ENCODE data around the gene PRKN. TPM values are rescaled to one million over a fixed set of nuclear protein-coding genes. Genes with fewer than 3 reads are reported as not detected.
A peak's percentile ranks its signal among the peaks of the same experiment; 100 is the strongest.

Gene PRKN
- polyA plus RNA-seq, 1 donor from 2014 or later, result 1.2 TPM

DNA sequence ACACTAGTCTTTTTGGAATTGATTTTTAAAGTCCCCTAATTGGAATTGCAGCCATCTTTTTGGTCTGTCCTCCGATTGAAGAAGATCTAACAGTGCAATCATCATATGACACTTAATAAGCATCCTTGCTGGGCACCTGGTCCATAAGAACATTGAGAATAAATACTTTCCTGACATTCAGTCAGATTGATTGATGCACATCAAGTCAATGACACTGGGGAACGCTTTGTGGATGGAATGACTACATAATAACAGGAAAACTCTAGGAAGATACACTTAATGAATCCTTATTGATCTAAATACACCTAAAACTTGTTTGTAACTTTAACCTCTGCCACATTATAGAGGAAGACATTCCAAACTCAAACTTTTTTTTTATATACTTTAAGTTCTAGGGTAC is 255.7 kb downstream of the PRKN start:
- H3K9ac ChIP-seq (ENCODE audit: low read length), result no peak overlapping the region
- no peak overlapping the region for H2AFZ ChIP-seq (ENCODE audit: low read depth, low read length)
- TF ChIP-seq EP300 (conservative IDR thresholded peaks at IDR 0.05; ENCODE audit: poor library complexity, severe bottlenecking) (peak; percentile 82), RAD21 (conservative IDR thresholded peaks at IDR 0.05) (no peak), SMC3 (conservative IDR thresholded peaks at IDR 0.05; ENCODE audit: poor library complexity) (no peak), TAF1 (IDR thresholded peaks at IDR 0.05; ENCODE audit: low read depth) (no peak), MXI1 (conservative IDR thresholded peaks at IDR 0.05; ENCODE audit: poor library complexity, severe bottlenecking) (no peak), EZH2 (IDR thresholded peaks at IDR 0.05; ENCODE audit: borderline replicate concordance, insufficient read depth, low read length, poor library complexity, severe bottlenecking) (no peak), POLR2AphosphoS5 (IDR thresholded peaks at IDR 0.05) (peak; percentile 52)
- TF ChIP-seq, protein P1, sequence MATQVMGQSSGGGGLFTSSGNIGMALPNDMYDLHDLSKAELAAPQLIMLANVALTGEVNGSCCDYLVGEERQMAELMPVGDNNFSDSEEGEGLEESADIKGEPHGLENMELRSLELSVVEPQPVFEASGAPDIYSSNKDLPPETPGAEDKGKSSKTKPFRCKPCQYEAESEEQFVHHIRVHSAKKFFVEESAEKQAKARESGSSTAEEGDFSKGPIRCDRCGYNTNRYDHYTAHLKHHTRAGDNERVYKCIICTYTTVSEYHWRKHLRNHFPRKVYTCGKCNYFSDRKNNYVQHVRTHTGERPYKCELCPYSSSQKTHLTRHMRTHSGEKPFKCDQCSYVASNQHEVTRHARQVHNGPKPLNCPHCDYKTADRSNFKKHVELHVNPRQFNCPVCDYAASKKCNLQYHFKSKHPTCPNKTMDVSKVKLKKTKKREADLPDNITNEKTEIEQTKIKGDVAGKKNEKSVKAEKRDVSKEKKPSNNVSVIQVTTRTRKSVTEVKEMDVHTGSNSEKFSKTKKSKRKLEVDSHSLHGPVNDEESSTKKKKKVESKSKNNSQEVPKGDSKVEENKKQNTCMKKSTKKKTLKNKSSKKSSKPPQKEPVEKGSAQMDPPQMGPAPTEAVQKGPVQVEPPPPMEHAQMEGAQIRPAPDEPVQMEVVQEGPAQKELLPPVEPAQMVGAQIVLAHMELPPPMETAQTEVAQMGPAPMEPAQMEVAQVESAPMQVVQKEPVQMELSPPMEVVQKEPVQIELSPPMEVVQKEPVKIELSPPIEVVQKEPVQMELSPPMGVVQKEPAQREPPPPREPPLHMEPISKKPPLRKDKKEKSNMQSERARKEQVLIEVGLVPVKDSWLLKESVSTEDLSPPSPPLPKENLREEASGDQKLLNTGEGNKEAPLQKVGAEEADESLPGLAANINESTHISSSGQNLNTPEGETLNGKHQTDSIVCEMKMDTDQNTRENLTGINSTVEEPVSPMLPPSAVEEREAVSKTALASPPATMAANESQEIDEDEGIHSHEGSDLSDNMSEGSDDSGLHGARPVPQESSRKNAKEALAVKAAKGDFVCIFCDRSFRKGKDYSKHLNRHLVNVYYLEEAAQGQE (IDR thresholded peaks at IDR 0.05; ENCODE audit: borderline replicate concordance), result peak; percentile 80
- TF ChIP-seq, protein P2, sequence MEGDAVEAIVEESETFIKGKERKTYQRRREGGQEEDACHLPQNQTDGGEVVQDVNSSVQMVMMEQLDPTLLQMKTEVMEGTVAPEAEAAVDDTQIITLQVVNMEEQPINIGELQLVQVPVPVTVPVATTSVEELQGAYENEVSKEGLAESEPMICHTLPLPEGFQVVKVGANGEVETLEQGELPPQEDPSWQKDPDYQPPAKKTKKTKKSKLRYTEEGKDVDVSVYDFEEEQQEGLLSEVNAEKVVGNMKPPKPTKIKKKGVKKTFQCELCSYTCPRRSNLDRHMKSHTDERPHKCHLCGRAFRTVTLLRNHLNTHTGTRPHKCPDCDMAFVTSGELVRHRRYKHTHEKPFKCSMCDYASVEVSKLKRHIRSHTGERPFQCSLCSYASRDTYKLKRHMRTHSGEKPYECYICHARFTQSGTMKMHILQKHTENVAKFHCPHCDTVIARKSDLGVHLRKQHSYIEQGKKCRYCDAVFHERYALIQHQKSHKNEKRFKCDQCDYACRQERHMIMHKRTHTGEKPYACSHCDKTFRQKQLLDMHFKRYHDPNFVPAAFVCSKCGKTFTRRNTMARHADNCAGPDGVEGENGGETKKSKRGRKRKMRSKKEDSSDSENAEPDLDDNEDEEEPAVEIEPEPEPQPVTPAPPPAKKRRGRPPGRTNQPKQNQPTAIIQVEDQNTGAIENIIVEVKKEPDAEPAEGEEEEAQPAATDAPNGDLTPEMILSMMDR (IDR thresholded peaks at IDR 0.05; ENCODE audit: poor library complexity, severe bottlenecking), result no peak
- no peaks in the 10 kb centered on the region for H3F3A ChIP-seq (ENCODE audit: insufficient read depth, low read length, poor library complexity, severe bottlenecking)
- H3K36me3 ChIP-seq (ENCODE audit: insufficient read depth, low read length), result no peaks in the 10 kb centered on the region
- no peak overlapping the region for H3K4me3 ChIP-seq (ENCODE audit: low read length)
- H3K27me3 ChIP-seq (ENCODE audit: insufficient read depth, low read depth, low read length), result no peaks in the 10 kb centered on the region
- no peaks in the 10 kb centered on the region for H3K9me3 ChIP-seq (ENCODE audit: low read length)
- no peaks in the 10 kb centered on the region for H3K79me2 ChIP-seq (replicated peaks; ENCODE audit: insufficient read depth, low read length)
- H3K9me2 ChIP-seq (ENCODE audit: insufficient read depth, low read length), result no peaks in the 10 kb centered on the region
- H3K4me2 ChIP-seq (ENCODE audit: low read length), result no peak overlapping the region
- no peaks in the 10 kb centered on the region for H4K20me1 ChIP-seq (ENCODE audit: insufficient read depth)
- no peak overlapping the region for H3K27ac ChIP-seq (ENCODE audit: low read length)

DNA sequence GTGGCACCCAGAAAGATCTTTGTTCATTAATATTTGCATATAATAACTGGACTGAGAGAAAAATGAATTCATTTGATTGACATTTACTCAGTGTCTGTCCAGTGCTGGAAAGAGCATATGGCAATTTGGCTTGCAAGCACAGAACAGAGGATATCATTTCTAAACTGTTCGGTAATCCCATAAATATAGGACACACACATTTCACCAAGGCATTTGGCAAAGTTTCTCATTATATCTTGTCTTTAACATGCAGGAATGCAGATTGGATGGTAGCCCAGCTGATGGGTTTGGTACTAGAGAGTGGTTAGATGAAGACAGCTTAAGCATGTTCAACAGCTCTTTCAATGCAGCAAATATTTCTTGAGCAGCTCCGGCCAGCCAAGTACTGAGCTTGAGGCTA is 259.2 kb downstream of the PRKN start:
- Histone ChIP-seq H3K9me2 (ENCODE audit: insufficient read depth, low read length) (no peaks in the 10 kb centered on the region), H3K9me3 (ENCODE audit: low read length) (no peaks in the 10 kb centered on the region), H3K4me2 (ENCODE audit: low read length) (no peak overlapping the region), H4K20me1 (ENCODE audit: insufficient read depth) (no peaks in the 10 kb centered on the region), H2AFZ (ENCODE audit: low read depth, low read length) (no peak overlapping the region), H3K79me2 (replicated peaks; ENCODE audit: insufficient read depth, low read length) (no peaks in the 10 kb centered on the region), H3K27ac (ENCODE audit: low read length) (no peak overlapping the region), H3K4me3 (ENCODE audit: low read length) (no peak overlapping the region), H3K27me3 (ENCODE audit: insufficient read depth, low read depth, low read length) (no peaks in the 10 kb centered on the region), H3F3A (ENCODE audit: insufficient read depth, low read length, poor library complexity, severe bottlenecking) (no peaks in the 10 kb centered on the region), H3K36me3 (ENCODE audit: insufficient read depth, low read length) (no peaks in the 10 kb centered on the region), H3K9ac (ENCODE audit: low read length) (no peak overlapping the region)
- no peak for TF ChIP-seq EP300 (conservative IDR thresholded peaks at IDR 0.05; ENCODE audit: poor library complexity, severe bottlenecking)
- no peak for TF ChIP-seq MXI1 (conservative IDR thresholded peaks at IDR 0.05; ENCODE audit: poor library complexity, severe bottlenecking)
- TF ChIP-seq RAD21 (conservative IDR thresholded peaks at IDR 0.05), result no peak
- no peak for TF ChIP-seq EZH2 (IDR thresholded peaks at IDR 0.05; ENCODE audit: borderline replicate concordance, insufficient read depth, low read length, poor library complexity, severe bottlenecking)
- TF ChIP-seq, protein P2 (IDR thresholded peaks at IDR 0.05; ENCODE audit: poor library complexity, severe bottlenecking), result no peak
- TF ChIP-seq, protein P1 (IDR thresholded peaks at IDR 0.05; ENCODE audit: borderline replicate concordance), result no peak
- TF ChIP-seq SMC3 (conservative IDR thresholded peaks at IDR 0.05; ENCODE audit: poor library complexity), result no peak
- TF ChIP-seq TAF1 (IDR thresholded peaks at IDR 0.05; ENCODE audit: low read depth), result no peak
- TF ChIP-seq POLR2AphosphoS5 (IDR thresholded peaks at IDR 0.05), result no peak

All from neural cell (in vitro differentiated cells).